GM23338 (cell line): ENCODE measurements around the gene NELFA. TPM values are rescaled to one million over a fixed set of nuclear protein-coding genes. Genes with fewer than 3 reads are reported as not detected.

Source experiments
- ATAC-seq: fragments of 200-7000 bp; cut with Tn5 transposase; 3 replicates; pipeline ENCODE4 v1.9.1; 2020
- DNase-seq: peaks from one replicate; pipeline ENCODE4 v3.0.0-alpha.2; 2015; ENCODE audit warnings: low spot score
- H2AFZ ChIP-seq: fragments of 200-600 bp; sonication (generic); 2 replicates; pipeline ENCODE4 v1.8.0; 2016; ENCODE audit warnings: antibody characterized with exemption, mild to moderate bottlenecking, moderate library complexity
- H3F3A ChIP-seq: fragments of 200-600 bp; sonication (generic); replicated peaks from 2 replicates; pipeline ENCODE4 v1.8.0; 2017; ENCODE audit warnings: antibody characterized with exemption, mixed run types, low read depth
- H3K27ac ChIP-seq: fragments of 200-600 bp; sonication (generic); 2 replicates; pipeline ENCODE4 v1.6.1; 2016; ENCODE audit warnings: low read depth
- H3K27me3 ChIP-seq: fragments of 200-600 bp; sonication (generic); 2 replicates; pipeline ENCODE4 v1.8.0; 2016; ENCODE audit warnings: mild to moderate bottlenecking, mixed run types, moderate library complexity; ENCODE audit not compliant: insufficient read depth
- H3K36me3 ChIP-seq: fragments of 200-600 bp; sonication (generic); 2 replicates; pipeline ENCODE4 v1.8.0; 2016; ENCODE audit warnings: mild to moderate bottlenecking; ENCODE audit not compliant: insufficient read depth
- H3K4me1 ChIP-seq: fragments of 200-600 bp; sonication (generic); 2 replicates; pipeline ENCODE4 v1.8.0; 2016; ENCODE audit warnings: mild to moderate bottlenecking, moderate library complexity; ENCODE audit not compliant: insufficient read depth
- H3K4me2 ChIP-seq: fragments of 200-600 bp; sonication (generic); 2 replicates; pipeline ENCODE4 v1.7.1; 2017; ENCODE audit warnings: mixed run types
- H3K4me3 ChIP-seq: fragments of 200-600 bp; sonication (generic); 2 replicates; pipeline ENCODE4 v1.6.1; 2016; ENCODE audit warnings: mixed run types
- H3K79me2 ChIP-seq: fragments of 200-600 bp; sonication (generic); replicated peaks from 2 replicates; pipeline ENCODE4 v1.8.0; 2017; ENCODE audit warnings: mild to moderate bottlenecking; ENCODE audit not compliant: insufficient read depth
- H3K9me2 ChIP-seq: fragments of 200-600 bp; sonication (generic); 2 replicates; pipeline ENCODE4 v1.8.0; 2017; ENCODE audit not compliant: insufficient read depth
- H4K20me1 ChIP-seq: fragments of 200-600 bp; sonication (generic); replicated peaks from 2 replicates; pipeline ENCODE4 v1.8.0; 2017; ENCODE audit warnings: mild to moderate bottlenecking; ENCODE audit not compliant: insufficient read depth
- H3K27ac Mint-ChIP-seq: 2 replicates; pipeline ENCODE4 v1.8.0; 2020; ENCODE audit warnings: inconsistent platforms, mild to moderate bottlenecking, moderate library complexity, mixed read lengths
- H3K27me3 Mint-ChIP-seq: 3 replicates; pipeline ENCODE4 v1.8.0; 2022; ENCODE audit warnings: low read depth, mild to moderate bottlenecking, moderate library complexity, mixed read lengths, inconsistent platforms; ENCODE audit not compliant: insufficient read depth, poor library complexity
- H3K36me3 Mint-ChIP-seq: 3 replicates; pipeline ENCODE4 v1.8.0; 2021; ENCODE audit warnings: low read depth, mild to moderate bottlenecking, inconsistent platforms, moderate library complexity, mixed read lengths
- H3K4me1 Mint-ChIP-seq: 3 replicates; pipeline ENCODE4 v1.8.0; 2020; ENCODE audit warnings: mild to moderate bottlenecking, inconsistent platforms, mixed read lengths
- H3K4me3 Mint-ChIP-seq: 3 replicates; pipeline ENCODE4 v1.8.0; 2021; ENCODE audit warnings: moderate library complexity, mild to moderate bottlenecking, inconsistent platforms, mixed read lengths
- H3K9me3 Mint-ChIP-seq: 3 replicates; pipeline ENCODE4 v1.8.0; 2020; ENCODE audit warnings: moderate library complexity, mild to moderate bottlenecking, inconsistent platforms, mixed read lengths
- CREB1 ChIP-seq: fragments of 250-450 bp; sonication (Bioruptor Pico); IDR thresholded peaks from 2 replicates; pipeline ENCODE4 v1.5.0; 2020; ENCODE audit warnings: low read depth, mild to moderate bottlenecking, moderate library complexity
- EZH2 ChIP-seq: fragments of 200-600 bp; sonication (generic); IDR thresholded peaks from one replicate; pipeline ENCODE4 v1.8.0; 2017; ENCODE audit warnings: antibody characterized with exemption, mild to moderate bottlenecking, low read depth; ENCODE audit not compliant: unreplicated experiment
- EZH2phosphoT487 ChIP-seq: fragments of 200-600 bp; sonication (generic); IDR thresholded peaks from one replicate; pipeline ENCODE4 v1.8.1; 2018; ENCODE audit warnings: antibody characterized with exemption; ENCODE audit not compliant: unreplicated experiment
- JUNB ChIP-seq: IDR thresholded peaks from one replicate; pipeline ENCODE4 v1.6.1; 2016; ENCODE audit warnings: antibody characterized with exemption; ENCODE audit not compliant: unreplicated experiment
- NANOG ChIP-seq: IDR thresholded peaks from 2 replicates; pipeline ENCODE4 v1.6.1; 2016; ENCODE audit warnings: antibody characterized with exemption, borderline replicate concordance
- POLR2AphosphoS5 ChIP-seq: IDR thresholded peaks from 2 replicates; pipeline ENCODE4 v1.6.1; 2016; ENCODE audit warnings: antibody characterized with exemption, low read depth
- STAT1 ChIP-seq: IDR thresholded peaks from one replicate; pipeline ENCODE4 v1.6.1; 2016; ENCODE audit warnings: antibody characterized with exemption; ENCODE audit not compliant: unreplicated experiment
- ZNF114 ChIP-seq: fragments of 250-450 bp; sonication (Bioruptor Pico); IDR thresholded peaks from 2 replicates; pipeline ENCODE4 v1.5.0; 2020; ENCODE audit warnings: mild to moderate bottlenecking, moderate library complexity
- ZNF331 ChIP-seq: fragments of 250-450 bp; sonication (Bioruptor Pico); IDR thresholded peaks from 2 replicates; pipeline ENCODE4 v1.5.0; 2020; ENCODE audit warnings: low read depth, mild to moderate bottlenecking, moderate library complexity
- polyA plus RNA-seq: library from polyadenylated mRNA; unstranded; fragments of >200 nt; fragmentation: Nextera tagmentation; extraction: Ambion mirVana; gene quantifications from 2 replicates; pipeline ENCODE4 v1.2.1, GENCODE V29; 2016
- total RNA-seq: library from RNA; depleted of rRNA; stranded (reverse); fragments of >200 nt; shearing (Covaris generic); gene quantifications from 2 replicates; pipeline ENCODE4 v1.2.3, GENCODE V29; 2014
- TF ChIP-seq, protein P1 (sequence below): fragments of 250-450 bp; sonication (Bioruptor Pico); IDR thresholded peaks from 2 replicates; pipeline ENCODE4 v1.5.0; 2020; ENCODE audit warnings: mild to moderate bottlenecking, moderate library complexity
- TF ChIP-seq, protein P2 (sequence below), 2 experiments: fragments of 200-600 bp in 1 of 2; sonication (generic) in 1 of 2; conservative IDR thresholded peaks; 2 replicates each; pipeline versions ENCODE4 v1.5.1 to v1.6.1; 2016 to 2017; ENCODE audit warnings: antibody characterized with exemption in 2 of 2, low read depth in 2 of 2, mild to moderate bottlenecking in 2 of 2, moderate library complexity in 1 of 2
- TF ChIP-seq, protein P3 (sequence below): IDR thresholded peaks from 2 replicates; pipeline ENCODE4 v1.6.1; 2016; ENCODE audit warnings: antibody characterized with exemption
- TF ChIP-seq, protein P4 (sequence below): IDR thresholded peaks from one replicate; pipeline ENCODE4 v1.6.1; 2018; ENCODE audit warnings: antibody characterized with exemption; ENCODE audit not compliant: unreplicated experiment

NELFA gene
- total and polyA plus RNA-seq, 2 experiments from 2014 or later, result 62.8 to 63.3 TPM

DNA sequence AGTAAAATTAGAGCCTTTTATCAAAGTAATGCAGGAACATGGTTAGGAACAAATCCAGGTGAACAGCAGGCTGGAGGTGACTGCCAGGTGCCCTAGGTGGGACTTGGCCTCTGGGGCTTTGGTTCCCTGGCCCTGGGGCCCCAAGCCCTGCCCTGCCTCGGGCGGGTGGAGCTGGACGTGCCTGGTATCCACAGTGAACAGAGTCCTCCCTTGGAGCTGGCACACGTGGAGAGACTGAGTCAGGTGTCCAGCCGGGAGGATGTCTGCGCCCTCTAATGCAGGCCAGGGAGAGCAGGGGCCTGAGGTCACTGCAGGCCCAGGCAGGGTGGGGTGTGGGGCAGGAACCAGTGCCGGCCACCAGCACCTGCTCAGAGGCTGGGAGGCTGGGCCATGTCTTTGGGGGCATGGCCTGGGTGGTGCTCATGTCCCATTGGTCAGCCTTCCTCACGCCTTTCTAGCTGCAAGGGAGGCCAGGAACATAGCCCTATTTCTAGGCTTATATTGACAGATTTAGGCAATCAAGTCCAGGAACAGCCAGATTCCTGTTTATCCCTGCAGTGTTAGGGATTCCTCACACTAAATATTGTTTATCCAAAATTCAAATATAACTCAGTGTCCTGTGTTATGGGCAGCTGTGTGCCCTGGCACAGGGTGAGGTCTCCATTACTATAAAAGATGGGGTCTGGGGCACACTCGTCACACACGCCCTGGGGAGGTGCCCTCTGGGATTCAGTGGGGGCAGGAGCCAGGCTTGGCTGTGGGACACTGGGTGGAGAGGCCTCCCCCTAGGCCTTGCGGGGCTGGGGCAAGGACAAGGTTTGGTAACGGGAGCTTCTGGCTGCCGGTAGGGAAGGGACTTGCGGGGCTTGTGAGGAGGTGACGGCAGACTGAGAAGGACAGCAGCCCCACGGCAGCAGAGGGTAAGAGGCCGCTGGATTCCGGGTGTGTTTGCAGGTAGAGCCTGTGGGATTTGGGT lies 36.1 kb upstream of the NELFA start:
- Histone ChIP-seq H3K4me1 (no peaks in the 10 kb centered on the region), H3K36me3 (no peaks in the 10 kb centered on the region; the same call in 1 of the 2 replicates), H4K20me1 (no peaks in the 10 kb centered on the region; the same call in 1 of the 2 replicates), H3K4me2 (no peak overlapping the region), H3K79me2 (no peaks in the 10 kb centered on the region), H3K27me3 (peaks cover 68% of the 10 kb centered on the region), H3K27ac (no peak overlapping the region), H3K4me3 (no peak overlapping the region), H2AFZ (no peak overlapping the region), H3F3A (no peaks in the 10 kb centered on the region), H3K9me2 (no peaks in the 10 kb centered on the region)
- Mint-ChIP-seq H3K9me3 (peaks cover 1% of the 10 kb centered on the region; the same call in 2 of the 3 replicates), H3K27me3 (peaks cover 15% of the 10 kb centered on the region), H3K4me3 (no peak overlapping the region), H3K4me1 (peaks cover under 1% of the 10 kb centered on the region; the same call in 1 of the 3 replicates), H3K36me3 (peaks cover under 1% of the 10 kb centered on the region; the same call in 1 of the 3 replicates), H3K27ac (no peak overlapping the region)
- no peak for TF ChIP-seq EZH2phosphoT487
- TF ChIP-seq CREB1 (CRISPR knock-in tag), result no peak
- TF ChIP-seq ZNF331 (CRISPR knock-in tag), result no peak
- TF ChIP-seq NANOG, result no peak
- TF ChIP-seq, protein P1, sequence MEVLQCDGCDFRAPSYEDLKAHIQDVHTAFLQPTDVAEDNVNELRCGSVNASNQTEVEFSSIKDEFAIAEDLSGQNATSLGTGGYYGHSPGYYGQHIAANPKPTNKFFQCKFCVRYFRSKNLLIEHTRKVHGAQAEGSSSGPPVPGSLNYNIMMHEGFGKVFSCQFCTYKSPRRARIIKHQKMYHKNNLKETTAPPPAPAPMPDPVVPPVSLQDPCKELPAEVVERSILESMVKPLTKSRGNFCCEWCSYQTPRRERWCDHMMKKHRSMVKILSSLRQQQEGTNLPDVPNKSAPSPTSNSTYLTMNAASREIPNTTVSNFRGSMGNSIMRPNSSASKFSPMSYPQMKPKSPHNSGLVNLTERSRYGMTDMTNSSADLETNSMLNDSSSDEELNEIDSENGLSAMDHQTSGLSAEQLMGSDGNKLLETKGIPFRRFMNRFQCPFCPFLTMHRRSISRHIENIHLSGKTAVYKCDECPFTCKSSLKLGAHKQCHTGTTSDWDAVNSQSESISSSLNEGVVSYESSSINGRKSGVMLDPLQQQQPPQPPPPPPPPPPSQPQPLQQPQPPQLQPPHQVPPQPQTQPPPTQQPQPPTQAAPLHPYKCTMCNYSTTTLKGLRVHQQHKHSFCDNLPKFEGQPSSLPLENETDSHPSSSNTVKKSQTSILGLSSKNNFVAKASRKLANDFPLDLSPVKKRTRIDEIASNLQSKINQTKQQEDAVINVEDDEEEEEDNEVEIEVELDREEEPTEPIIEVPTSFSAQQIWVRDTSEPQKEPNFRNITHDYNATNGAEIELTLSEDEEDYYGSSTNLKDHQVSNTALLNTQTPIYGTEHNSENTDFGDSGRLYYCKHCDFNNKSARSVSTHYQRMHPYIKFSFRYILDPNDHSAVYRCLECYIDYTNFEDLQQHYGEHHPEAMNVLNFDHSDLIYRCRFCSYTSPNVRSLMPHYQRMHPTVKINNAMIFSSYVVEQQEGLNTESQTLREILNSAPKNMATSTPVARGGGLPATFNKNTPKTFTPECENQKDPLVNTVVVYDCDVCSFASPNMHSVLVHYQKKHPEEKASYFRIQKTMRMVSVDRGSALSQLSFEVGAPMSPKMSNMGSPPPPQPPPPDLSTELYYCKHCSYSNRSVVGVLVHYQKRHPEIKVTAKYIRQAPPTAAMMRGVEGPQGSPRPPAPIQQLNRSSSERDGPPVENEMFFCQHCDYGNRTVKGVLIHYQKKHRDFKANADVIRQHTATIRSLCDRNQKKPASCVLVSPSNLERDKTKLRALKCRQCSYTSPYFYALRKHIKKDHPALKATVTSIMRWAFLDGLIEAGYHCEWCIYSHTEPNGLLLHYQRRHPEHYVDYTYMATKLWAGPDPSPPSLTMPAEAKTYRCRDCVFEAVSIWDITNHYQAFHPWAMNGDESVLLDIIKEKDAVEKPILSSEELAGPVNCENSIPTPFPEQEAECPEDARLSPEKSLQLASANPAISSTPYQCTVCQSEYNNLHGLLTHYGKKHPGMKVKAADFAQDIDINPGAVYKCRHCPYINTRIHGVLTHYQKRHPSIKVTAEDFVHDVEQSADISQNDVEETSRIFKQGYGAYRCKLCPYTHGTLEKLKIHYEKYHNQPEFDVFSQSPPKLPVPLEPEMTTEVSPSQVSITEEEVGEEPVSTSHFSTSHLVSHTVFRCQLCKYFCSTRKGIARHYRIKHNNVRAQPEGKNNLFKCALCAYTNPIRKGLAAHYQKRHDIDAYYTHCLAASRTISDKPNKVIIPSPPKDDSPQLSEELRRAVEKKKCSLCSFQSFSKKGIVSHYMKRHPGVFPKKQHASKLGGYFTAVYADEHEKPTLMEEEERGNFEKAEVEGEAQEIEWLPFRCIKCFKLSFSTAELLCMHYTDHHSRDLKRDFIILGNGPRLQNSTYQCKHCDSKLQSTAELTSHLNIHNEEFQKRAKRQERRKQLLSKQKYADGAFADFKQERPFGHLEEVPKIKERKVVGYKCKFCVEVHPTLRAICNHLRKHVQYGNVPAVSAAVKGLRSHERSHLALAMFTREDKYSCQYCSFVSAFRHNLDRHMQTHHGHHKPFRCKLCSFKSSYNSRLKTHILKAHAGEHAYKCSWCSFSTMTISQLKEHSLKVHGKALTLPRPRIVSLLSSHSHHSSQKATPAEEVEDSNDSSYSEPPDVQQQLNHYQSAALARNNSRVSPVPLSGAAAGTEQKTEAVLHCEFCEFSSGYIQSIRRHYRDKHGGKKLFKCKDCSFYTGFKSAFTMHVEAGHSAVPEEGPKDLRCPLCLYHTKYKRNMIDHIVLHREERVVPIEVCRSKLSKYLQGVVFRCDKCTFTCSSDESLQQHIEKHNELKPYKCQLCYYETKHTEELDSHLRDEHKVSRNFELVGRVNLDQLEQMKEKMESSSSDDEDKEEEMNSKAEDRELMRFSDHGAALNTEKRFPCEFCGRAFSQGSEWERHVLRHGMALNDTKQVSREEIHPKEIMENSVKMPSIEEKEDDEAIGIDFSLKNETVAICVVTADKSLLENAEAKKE (CRISPR knock-in tag), result no peak
- no peak for TF ChIP-seq POLR2AphosphoS5
- TF ChIP-seq STAT1, result no peak
- no peak for TF ChIP-seq ZNF114 (CRISPR knock-in tag)
- no peak for TF ChIP-seq EZH2
- TF ChIP-seq, protein P2, sequence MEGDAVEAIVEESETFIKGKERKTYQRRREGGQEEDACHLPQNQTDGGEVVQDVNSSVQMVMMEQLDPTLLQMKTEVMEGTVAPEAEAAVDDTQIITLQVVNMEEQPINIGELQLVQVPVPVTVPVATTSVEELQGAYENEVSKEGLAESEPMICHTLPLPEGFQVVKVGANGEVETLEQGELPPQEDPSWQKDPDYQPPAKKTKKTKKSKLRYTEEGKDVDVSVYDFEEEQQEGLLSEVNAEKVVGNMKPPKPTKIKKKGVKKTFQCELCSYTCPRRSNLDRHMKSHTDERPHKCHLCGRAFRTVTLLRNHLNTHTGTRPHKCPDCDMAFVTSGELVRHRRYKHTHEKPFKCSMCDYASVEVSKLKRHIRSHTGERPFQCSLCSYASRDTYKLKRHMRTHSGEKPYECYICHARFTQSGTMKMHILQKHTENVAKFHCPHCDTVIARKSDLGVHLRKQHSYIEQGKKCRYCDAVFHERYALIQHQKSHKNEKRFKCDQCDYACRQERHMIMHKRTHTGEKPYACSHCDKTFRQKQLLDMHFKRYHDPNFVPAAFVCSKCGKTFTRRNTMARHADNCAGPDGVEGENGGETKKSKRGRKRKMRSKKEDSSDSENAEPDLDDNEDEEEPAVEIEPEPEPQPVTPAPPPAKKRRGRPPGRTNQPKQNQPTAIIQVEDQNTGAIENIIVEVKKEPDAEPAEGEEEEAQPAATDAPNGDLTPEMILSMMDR (conservative IDR thresholded peaks at IDR 0.05; ENCODE audit: low read depth in 2 of 2), result no peak
- no peak for TF ChIP-seq JUNB
- TF ChIP-seq, protein P3, sequence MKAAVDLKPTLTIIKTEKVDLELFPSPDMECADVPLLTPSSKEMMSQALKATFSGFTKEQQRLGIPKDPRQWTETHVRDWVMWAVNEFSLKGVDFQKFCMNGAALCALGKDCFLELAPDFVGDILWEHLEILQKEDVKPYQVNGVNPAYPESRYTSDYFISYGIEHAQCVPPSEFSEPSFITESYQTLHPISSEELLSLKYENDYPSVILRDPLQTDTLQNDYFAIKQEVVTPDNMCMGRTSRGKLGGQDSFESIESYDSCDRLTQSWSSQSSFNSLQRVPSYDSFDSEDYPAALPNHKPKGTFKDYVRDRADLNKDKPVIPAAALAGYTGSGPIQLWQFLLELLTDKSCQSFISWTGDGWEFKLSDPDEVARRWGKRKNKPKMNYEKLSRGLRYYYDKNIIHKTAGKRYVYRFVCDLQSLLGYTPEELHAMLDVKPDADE, result no peak
- TF ChIP-seq, protein P4, sequence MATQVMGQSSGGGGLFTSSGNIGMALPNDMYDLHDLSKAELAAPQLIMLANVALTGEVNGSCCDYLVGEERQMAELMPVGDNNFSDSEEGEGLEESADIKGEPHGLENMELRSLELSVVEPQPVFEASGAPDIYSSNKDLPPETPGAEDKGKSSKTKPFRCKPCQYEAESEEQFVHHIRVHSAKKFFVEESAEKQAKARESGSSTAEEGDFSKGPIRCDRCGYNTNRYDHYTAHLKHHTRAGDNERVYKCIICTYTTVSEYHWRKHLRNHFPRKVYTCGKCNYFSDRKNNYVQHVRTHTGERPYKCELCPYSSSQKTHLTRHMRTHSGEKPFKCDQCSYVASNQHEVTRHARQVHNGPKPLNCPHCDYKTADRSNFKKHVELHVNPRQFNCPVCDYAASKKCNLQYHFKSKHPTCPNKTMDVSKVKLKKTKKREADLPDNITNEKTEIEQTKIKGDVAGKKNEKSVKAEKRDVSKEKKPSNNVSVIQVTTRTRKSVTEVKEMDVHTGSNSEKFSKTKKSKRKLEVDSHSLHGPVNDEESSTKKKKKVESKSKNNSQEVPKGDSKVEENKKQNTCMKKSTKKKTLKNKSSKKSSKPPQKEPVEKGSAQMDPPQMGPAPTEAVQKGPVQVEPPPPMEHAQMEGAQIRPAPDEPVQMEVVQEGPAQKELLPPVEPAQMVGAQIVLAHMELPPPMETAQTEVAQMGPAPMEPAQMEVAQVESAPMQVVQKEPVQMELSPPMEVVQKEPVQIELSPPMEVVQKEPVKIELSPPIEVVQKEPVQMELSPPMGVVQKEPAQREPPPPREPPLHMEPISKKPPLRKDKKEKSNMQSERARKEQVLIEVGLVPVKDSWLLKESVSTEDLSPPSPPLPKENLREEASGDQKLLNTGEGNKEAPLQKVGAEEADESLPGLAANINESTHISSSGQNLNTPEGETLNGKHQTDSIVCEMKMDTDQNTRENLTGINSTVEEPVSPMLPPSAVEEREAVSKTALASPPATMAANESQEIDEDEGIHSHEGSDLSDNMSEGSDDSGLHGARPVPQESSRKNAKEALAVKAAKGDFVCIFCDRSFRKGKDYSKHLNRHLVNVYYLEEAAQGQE, result no peak
- DNase-seq (no peak), ATAC-seq (no peak)
